K562 (cell line): ENCODE data around the gene MMS22L. TPM values are rescaled to one million over a fixed set of nuclear protein-coding genes. Genes with fewer than 3 reads are reported as not detected.

Source experiments
- ATAC-seq: fragments of 200-7000 bp; cut with Tn5 transposase; 3 replicates; pipeline ENCODE4 v1.9.1; 2020; ENCODE audit warnings: moderate library complexity
- BruUV-seq: library from RNA; stranded (reverse); fragments of 400-500 nt; replicated peaks from 2 replicates; lab custom pipeline; 2021; lab: Mats Ljungman, UMichigan
- CTCF ChIA-PET: fragments of 300-600 bp; formaldehyde crosslinking; extraction: SDS; loops from one replicate; lab custom pipeline; 2021; ENCODE audit warnings: low intra/inter-chr PET ratio; lab: Yijun Ruan, JAX
- POLR2A ChIA-PET: fragments of 300-600, 350-650 bp; sonication (Branson Sonifier 250); formaldehyde crosslinking; extraction: SDS; loops from one replicate; lab custom pipeline; 2021; ENCODE audit warnings: antibody characterized with exemption, inconsistent platforms; lab: Yijun Ruan, JAX
- DNase-seq, 4 experiments: peaks; one replicate each; pipeline versions ENCODE4 v3.0.0 to v3.0.0-alpha.2; 2011 to 2018; ENCODE audit warnings: low spot score in 3 of 4, mixed read lengths in 3 of 4; ENCODE audit errors: extremely low read depth in 1 of 4
- FAIRE-seq: peaks from 2 replicates; lab custom pipeline; 2011; peaks lifted over from hg19 to GRCh38; lab: Jason Lieb, UNC
- H2AFZ ChIP-seq: 2 replicates; pipeline ENCODE4 v1.6.0; 2011; ENCODE audit warnings: low read depth, low read length, control low read depth, inconsistent platforms
- H3K27ac ChIP-seq: fragments of 200-600 bp; 3 replicates; pipeline ENCODE4 v1.8.0; 2011; ENCODE audit warnings: low read depth, mild to moderate bottlenecking, control low read depth, inconsistent platforms, low read length, moderate library complexity, mixed read lengths; ENCODE audit errors: extremely low read depth
- H3K27me3 ChIP-seq, 2 experiments: fragments of 300-600 bp in 1 of 2; 2 replicates in 1 of 2; 3 replicates in 1 of 2; pipeline versions ENCODE4 v1.6.0 to v1.8.0; 2011; ENCODE audit warnings: inconsistent platforms in 2 of 2, low read length in 2 of 2, mild to moderate bottlenecking in 1 of 2, mixed read lengths in 1 of 2, moderate library complexity in 1 of 2; ENCODE audit not compliant: control insufficient read depth in 2 of 2, insufficient read depth in 2 of 2
- H3K36me3 ChIP-seq: fragments of 300-600 bp; 3 replicates; pipeline ENCODE4 v1.8.0; 2011; ENCODE audit warnings: mild to moderate bottlenecking, low read length, inconsistent platforms; ENCODE audit not compliant: control insufficient read depth, insufficient read depth
- H3K4me1 ChIP-seq, 2 experiments: fragments of 200-600 bp in 1 of 2; replicated peaks in 1 of 2; 2 replicates in 1 of 2; 3 replicates in 1 of 2; pipeline versions ENCODE4 v1.5.1 to v1.8.0; 2011; ENCODE audit warnings: inconsistent platforms in 2 of 2, low read length in 2 of 2, mild to moderate bottlenecking in 1 of 2, mixed read lengths in 1 of 2, moderate library complexity in 1 of 2; ENCODE audit not compliant: control insufficient read depth in 2 of 2, insufficient read depth in 2 of 2
- H3K4me2 ChIP-seq: 2 replicates; pipeline ENCODE4 v1.6.1; 2011; ENCODE audit warnings: low read length, control low read depth, inconsistent platforms, mixed read lengths; ENCODE audit not compliant: insufficient read depth
- H3K4me3 ChIP-seq: fragments of 200-600 bp; sonication (generic), shearing (Covaris generic); 2 replicates; pipeline ENCODE4 v1.5.1; 2016; ENCODE audit warnings: control low read depth, inconsistent platforms
- H3K79me2 ChIP-seq: fragments of 200-600 bp; 3 replicates; pipeline ENCODE4 v1.8.0; 2011; ENCODE audit warnings: low read length, inconsistent platforms; ENCODE audit not compliant: control insufficient read depth, insufficient read depth
- H3K9ac ChIP-seq, 2 experiments: 2 replicates each; pipeline versions ENCODE4 v1.6.0 to v1.6.1; 2011; ENCODE audit warnings: low read depth in 2 of 2, low read length in 2 of 2, control low read depth in 1 of 2, inconsistent platforms in 1 of 2, mild to moderate bottlenecking in 1 of 2, mixed read lengths in 1 of 2; ENCODE audit not compliant: insufficient read depth in 1 of 2
- H3K9me1 ChIP-seq: one replicate; pipeline ENCODE4 v1.6.0; 2011; ENCODE audit warnings: inconsistent platforms, mild to moderate bottlenecking, low read length, moderate library complexity; ENCODE audit not compliant: control insufficient read depth, insufficient read depth
- H3K9me3 ChIP-seq: replicated peaks from 2 replicates; pipeline ENCODE4 v1.5.1; 2011; ENCODE audit warnings: low read depth, low read length, inconsistent platforms; ENCODE audit not compliant: control insufficient read depth, insufficient read depth
- H4K20me1 ChIP-seq: replicated peaks from 2 replicates; pipeline ENCODE4 v1.6.1; 2011; ENCODE audit warnings: low read length, inconsistent platforms, mixed read lengths; ENCODE audit not compliant: control insufficient read depth, insufficient read depth
- CBX2 ChIP-seq: fragments of 200-600 bp; sonication (generic); IDR thresholded peaks from one replicate; pipeline ENCODE4 v1.6.1; 2012; ENCODE audit warnings: mild to moderate bottlenecking, low read length, inconsistent platforms; ENCODE audit not compliant: insufficient read depth, poor library complexity, severe bottlenecking
- FOXM1 ChIP-seq, 2 experiments: fragments of 450-650 bp in 1 of 2; sonication (generic) in 1 of 2; formaldehyde crosslinking in 1 of 2; IDR thresholded peaks; 2 replicates each; pipeline versions ENCODE4 v1.6.1 to v1.9.0; 2017 to 2022; ENCODE audit warnings: low read depth in 2 of 2, mild to moderate bottlenecking in 2 of 2, missing genetic modification reagents in 1 of 2, moderate library complexity in 1 of 2
- GATA2 ChIP-seq: sonication (generic); formaldehyde crosslinking; IDR thresholded peaks from 2 replicates; pipeline ENCODE4 v1.4.0; 2020; ENCODE audit warnings: mild to moderate bottlenecking, missing genetic modification reagents
- GTF2E2 ChIP-seq: fragments of 200-800 bp; sonication (Bioruptor generic); IDR thresholded peaks from 2 replicates; pipeline ENCODE4 v1.6.1; 2016; ENCODE audit warnings: missing genetic modification characterization, missing compliant biosample characterization
- KLF13 ChIP-seq: fragments of 450-650 bp; IDR thresholded peaks from 2 replicates; pipeline ENCODE4 v1.6.1; 2016; ENCODE audit warnings: missing genetic modification characterization, low read depth, mild to moderate bottlenecking, missing compliant biosample characterization, moderate library complexity, borderline replicate concordance
- NR2C2 ChIP-seq, 2 experiments: fragments of 200-800 bp in 1 of 2; sonication (Bioruptor generic) in 1 of 2; sonication (generic) in 1 of 2; formaldehyde crosslinking in 1 of 2; IDR thresholded peaks; 2 replicates each; pipeline versions ENCODE4 v1.6.1 to v1.8.0; 2016 to 2022; ENCODE audit warnings: mild to moderate bottlenecking in 1 of 2, missing compliant biosample characterization in 1 of 2, missing genetic modification characterization in 1 of 2, missing genetic modification reagents in 1 of 2
- STAG1 ChIP-seq: sonication (generic); formaldehyde crosslinking; IDR thresholded peaks from 2 replicates; pipeline ENCODE4 v1.5.0; 2020; ENCODE audit warnings: missing genetic modification reagents, borderline replicate concordance
- STAT5B ChIP-seq: fragments of 250-450 bp; sonication (Bioruptor Pico); IDR thresholded peaks from 2 replicates; pipeline ENCODE4 v1.8.0; 2021; ENCODE audit warnings: mild to moderate bottlenecking, inconsistent platforms
- ZBED1 ChIP-seq: IDR thresholded peaks from 2 replicates; pipeline ENCODE4 v1.6.1; 2014
- WGBS: fragments of 100-300 bp; shearing (Covaris generic); methylation state at CpG from one replicate; pipeline ENCODE4 v1.1.6; 2016; ENCODE audit warnings: low coverage, mixed read lengths; ENCODE audit not compliant: insufficient coverage; ENCODE audit errors: missing lambda C conversion rate; 5-methylcytosine and 5-hydroxymethylcytosine counted together
- in situ Hi-C: fragments of 300-500 bp; cut with MboI; formaldehyde crosslinking; loops from 4 replicates; pipeline ENCODE4 v1.15.0; 2018; ENCODE audit warnings: inconsistent platforms, mixed read lengths
- intact Hi-C: fragments of 100-400 bp; cut with micrococcal nuclease; formaldehyde crosslinking; loops from 2 replicates; pipeline ENCODE4 v1.14.2; 2022
- polyA plus RNA-seq, 8 experiments: library from polyadenylated mRNA; depleted of rRNA in 4 of 8; stranded (reverse) in 5 of 8; unstranded in 3 of 8; fragments of >200 nt; fragmentation: Nextera tagmentation in 2 of 8; fragmentation: Illumina TruSeq in 1 of 8; extraction: Ambion mirVana in 2 of 8; extraction: Trizol in 1 of 8; gene quantifications; 2 replicates each; pipeline versions ENCODE4 v1.2.1 to v1.2.3, GENCODE V29; 2011 to 2014; ENCODE audit warnings: inconsistent platforms in 1 of 8, missing spikeins in 1 of 8
- total RNA-seq, 7 experiments: library from RNA; depleted of rRNA in 6 of 7; stranded (reverse); fragments of >200 nt in 6 of 7; fragmentation: Illumina TruSeq in 2 of 7; extraction: Trizol in 2 of 7; gene quantifications; 2 replicates each; pipeline versions ENCODE4 v1.2.1 to v1.2.3, GENCODE V29; 2011 to 2021; ENCODE audit warnings: low replicate concordance in 1 of 7
- TF ChIP-seq, protein P1 (sequence below): fragments of 250-450 bp; sonication (Bioruptor Pico); IDR thresholded peaks from 2 replicates; pipeline ENCODE4 v1.5.0; 2021
- TF ChIP-seq, protein P2 (sequence below): fragments of 250-450 bp; sonication (Bioruptor Pico); IDR thresholded peaks from 2 replicates; pipeline ENCODE4 v1.8.0; 2021; ENCODE audit warnings: moderate library complexity, mild to moderate bottlenecking, inconsistent platforms
- TF ChIP-seq, protein P3 (sequence below): fragments of 250-450 bp; sonication (Bioruptor Pico); IDR thresholded peaks from 2 replicates; pipeline ENCODE4 v1.4.0; 2020
- TF ChIP-seq, protein P4 (sequence below): fragments of 450-650 bp; IDR thresholded peaks from 2 replicates; pipeline ENCODE4 v1.6.1; 2016; ENCODE audit warnings: borderline replicate concordance

The MMS22L gene
- total and polyA plus RNA-seq, 9 of the 15 experiments (the other 6 are each of a cell fraction or from before 2014, with no cell fraction given): 13.0 to 59.5 (median 26.9) TPM

DNA sequence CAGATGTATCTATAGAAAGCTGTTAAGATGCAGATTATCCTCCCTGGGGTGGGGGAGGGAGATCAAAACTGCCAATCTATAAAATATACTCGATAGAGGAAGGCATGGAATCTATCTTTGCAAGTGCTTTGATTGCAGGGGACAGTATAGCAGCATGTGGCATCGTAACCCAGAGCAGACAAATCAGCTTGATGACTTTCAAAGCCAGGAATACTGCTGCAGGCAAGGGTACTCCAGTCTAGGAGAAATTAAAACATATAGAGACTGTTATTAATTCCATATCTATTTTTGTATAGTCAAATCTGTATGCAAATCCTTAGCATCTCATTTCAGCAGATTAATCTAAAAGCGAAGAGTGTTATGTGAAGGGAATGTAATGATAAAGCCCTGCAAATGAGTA is 159.4 kb downstream of the MMS22L start:
- Histone ChIP-seq H3K4me1 (no peaks in the 10 kb centered on the region), H3K4me3 (no peak overlapping the region), H3K9me3 (no peaks in the 10 kb centered on the region), H3K9ac (no peak overlapping the region), H3K27ac (no peak overlapping the region), H2AFZ (no peak overlapping the region), H3K4me2 (no peak overlapping the region), H4K20me1 (no peaks in the 10 kb centered on the region), H3K79me2 (no peaks in the 10 kb centered on the region), H3K9me1 (no peaks in the 10 kb centered on the region), H3K36me3 (no peaks in the 10 kb centered on the region), H3K27me3 (no peaks in the 10 kb centered on the region)
- in situ Hi-C loops: no loop called here
- CTCF ChIA-PET: no interaction called here
- POLR2A ChIA-PET: no interaction called here
- BruUV-seq: no TSS peak
- 2% methylated on average over 3 of the region's 3 CpGs for WGBS
- DNase-seq (no peak), ATAC-seq (no peak), FAIRE-seq (no peak)
- intact Hi-C loops: no loop called here
- no peak for TF ChIP-seq STAT5B (CRISPR knock-in tag)
- TF ChIP-seq, protein P1, sequence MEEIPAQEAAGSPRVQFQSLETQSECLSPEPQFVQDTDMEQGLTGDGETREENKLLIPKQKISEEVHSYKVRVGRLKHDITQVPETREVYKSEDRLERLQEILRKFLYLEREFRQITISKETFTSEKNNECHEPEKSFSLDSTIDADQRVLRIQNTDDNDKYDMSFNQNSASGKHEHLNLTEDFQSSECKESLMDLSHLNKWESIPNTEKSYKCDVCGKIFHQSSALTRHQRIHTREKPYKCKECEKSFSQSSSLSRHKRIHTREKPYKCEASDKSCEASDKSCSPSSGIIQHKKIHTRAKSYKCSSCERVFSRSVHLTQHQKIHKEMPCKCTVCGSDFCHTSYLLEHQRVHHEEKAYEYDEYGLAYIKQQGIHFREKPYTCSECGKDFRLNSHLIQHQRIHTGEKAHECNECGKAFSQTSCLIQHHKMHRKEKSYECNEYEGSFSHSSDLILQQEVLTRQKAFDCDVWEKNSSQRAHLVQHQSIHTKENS (CRISPR knock-in tag): no peak
- no peak for TF ChIP-seq GATA2 (CRISPR knock-in tag)
- no peak for TF ChIP-seq KLF13
- no peak for TF ChIP-seq STAG1 (CRISPR knock-in tag)
- TF ChIP-seq, protein P2, sequence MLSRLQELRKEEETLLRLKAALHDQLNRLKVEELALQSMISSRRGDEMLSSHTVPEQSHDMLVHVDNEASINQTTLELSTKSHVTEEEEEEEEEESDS (CRISPR knock-in tag): no peak
- TF ChIP-seq NR2C2 (CRISPR knock-in tag; IDR thresholded peaks at IDR 0.05): no peak
- no peak for TF ChIP-seq NR2C2 (tag; IDR thresholded peaks at IDR 0.05)
- TF ChIP-seq GTF2E2 (tag): no peak
- TF ChIP-seq, protein P3, sequence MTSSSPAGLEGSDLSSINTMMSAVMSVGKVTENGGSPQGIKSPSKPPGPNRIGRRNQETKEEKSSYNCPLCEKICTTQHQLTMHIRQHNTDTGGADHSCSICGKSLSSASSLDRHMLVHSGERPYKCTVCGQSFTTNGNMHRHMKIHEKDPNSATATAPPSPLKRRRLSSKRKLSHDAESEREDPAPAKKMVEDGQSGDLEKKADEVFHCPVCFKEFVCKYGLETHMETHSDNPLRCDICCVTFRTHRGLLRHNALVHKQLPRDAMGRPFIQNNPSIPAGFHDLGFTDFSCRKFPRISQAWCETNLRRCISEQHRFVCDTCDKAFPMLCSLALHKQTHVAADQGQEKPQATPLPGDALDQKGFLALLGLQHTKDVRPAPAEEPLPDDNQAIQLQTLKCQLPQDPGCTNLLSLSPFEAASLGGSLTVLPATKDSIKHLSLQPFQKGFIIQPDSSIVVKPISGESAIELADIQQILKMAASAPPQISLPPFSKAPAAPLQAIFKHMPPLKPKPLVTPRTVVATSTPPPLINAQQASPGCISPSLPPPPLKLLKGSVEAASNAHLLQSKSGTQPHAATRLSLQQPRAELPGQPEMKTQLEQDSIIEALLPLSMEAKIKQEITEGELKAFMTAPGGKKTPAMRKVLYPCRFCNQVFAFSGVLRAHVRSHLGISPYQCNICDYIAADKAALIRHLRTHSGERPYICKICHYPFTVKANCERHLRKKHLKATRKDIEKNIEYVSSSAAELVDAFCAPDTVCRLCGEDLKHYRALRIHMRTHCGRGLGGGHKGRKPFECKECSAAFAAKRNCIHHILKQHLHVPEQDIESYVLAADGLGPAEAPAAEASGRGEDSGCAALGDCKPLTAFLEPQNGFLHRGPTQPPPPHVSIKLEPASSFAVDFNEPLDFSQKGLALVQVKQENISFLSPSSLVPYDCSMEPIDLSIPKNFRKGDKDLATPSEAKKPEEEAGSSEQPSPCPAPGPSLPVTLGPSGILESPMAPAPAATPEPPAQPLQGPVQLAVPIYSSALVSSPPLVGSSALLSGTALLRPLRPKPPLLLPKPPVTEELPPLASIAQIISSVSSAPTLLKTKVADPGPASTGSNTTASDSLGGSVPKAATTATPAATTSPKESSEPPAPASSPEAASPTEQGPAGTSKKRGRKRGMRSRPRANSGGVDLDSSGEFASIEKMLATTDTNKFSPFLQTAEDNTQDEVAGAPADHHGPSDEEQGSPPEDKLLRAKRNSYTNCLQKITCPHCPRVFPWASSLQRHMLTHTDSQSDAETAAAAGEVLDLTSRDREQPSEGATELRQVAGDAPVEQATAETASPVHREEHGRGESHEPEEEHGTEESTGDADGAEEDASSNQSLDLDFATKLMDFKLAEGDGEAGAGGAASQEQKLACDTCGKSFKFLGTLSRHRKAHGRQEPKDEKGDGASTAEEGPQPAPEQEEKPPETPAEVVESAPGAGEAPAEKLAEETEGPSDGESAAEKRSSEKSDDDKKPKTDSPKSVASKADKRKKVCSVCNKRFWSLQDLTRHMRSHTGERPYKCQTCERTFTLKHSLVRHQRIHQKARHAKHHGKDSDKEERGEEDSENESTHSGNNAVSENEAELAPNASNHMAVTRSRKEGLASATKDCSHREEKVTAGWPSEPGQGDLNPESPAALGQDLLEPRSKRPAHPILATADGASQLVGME (CRISPR knock-in tag): no peak
- no peak for TF ChIP-seq FOXM1 (IDR thresholded peaks at IDR 0.05; ENCODE audit: low read depth)
- no peak for TF ChIP-seq FOXM1 (CRISPR knock-in tag; IDR thresholded peaks at IDR 0.05; ENCODE audit: low read depth)
- TF ChIP-seq, protein P4, sequence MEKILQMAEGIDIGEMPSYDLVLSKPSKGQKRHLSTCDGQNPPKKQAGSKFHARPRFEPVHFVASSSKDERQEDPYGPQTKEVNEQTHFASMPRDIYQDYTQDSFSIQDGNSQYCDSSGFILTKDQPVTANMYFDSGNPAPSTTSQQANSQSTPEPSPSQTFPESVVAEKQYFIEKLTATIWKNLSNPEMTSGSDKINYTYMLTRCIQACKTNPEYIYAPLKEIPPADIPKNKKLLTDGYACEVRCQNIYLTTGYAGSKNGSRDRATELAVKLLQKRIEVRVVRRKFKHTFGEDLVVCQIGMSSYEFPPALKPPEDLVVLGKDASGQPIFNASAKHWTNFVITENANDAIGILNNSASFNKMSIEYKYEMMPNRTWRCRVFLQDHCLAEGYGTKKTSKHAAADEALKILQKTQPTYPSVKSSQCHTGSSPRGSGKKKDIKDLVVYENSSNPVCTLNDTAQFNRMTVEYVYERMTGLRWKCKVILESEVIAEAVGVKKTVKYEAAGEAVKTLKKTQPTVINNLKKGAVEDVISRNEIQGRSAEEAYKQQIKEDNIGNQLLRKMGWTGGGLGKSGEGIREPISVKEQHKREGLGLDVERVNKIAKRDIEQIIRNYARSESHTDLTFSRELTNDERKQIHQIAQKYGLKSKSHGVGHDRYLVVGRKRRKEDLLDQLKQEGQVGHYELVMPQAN: no peak
- TF ChIP-seq ZBED1: no peak
- TF ChIP-seq CBX2: no peak
